OCI-LY3 (cell line): ENCODE data around the gene INSRR.

Experiments used
- CTCF ChIP-seq: fragments of 200-600, 300-600 bp; sonication (generic); IDR thresholded peaks from 2 replicates; pipeline ENCODE4 v1.5.1; 2014; ENCODE audit warnings: antibody characterized with exemption, low read length, low read depth
- EZH2phosphoT487 ChIP-seq: fragments of 200-600 bp; shearing (Covaris generic); IDR thresholded peaks from 2 replicates; pipeline ENCODE4 v1.6.1; 2018; ENCODE audit warnings: antibody characterized with exemption, mixed run types, low read depth

- TF ChIP-seq CTCF, result peak; percentile 44
- no peak for TF ChIP-seq EZH2phosphoT487
These were observed 57.4 kb downstream of the INSRR start for GRCh38 chr1:156801409-156802121.
